Chondrocyte (in vitro differentiated cells): ENCODE measurements around the gene MPV17L2. TPM values are rescaled to one million over a fixed set of nuclear protein-coding genes. Genes with fewer than 3 reads are reported as not detected.

ENCODE experiments used
- DNase-seq: peaks from one replicate; pipeline ENCODE4 v3.0.0; 2021; ENCODE audit warnings: mixed read lengths, low spot score
- H3K27ac Mint-ChIP-seq: one replicate; pipeline ENCODE4 v1.8.0; 2021; ENCODE audit warnings: mild to moderate bottlenecking, moderate library complexity, mixed read lengths; ENCODE audit not compliant: unreplicated experiment
- H3K27me3 Mint-ChIP-seq: 2 replicates; pipeline ENCODE4 v1.8.0; 2021; ENCODE audit warnings: low read depth, mixed read lengths
- H3K36me3 Mint-ChIP-seq: 2 replicates; pipeline ENCODE4 v1.8.0; 2021; ENCODE audit warnings: low read depth, mixed read lengths
- H3K4me1 Mint-ChIP-seq: 2 replicates; pipeline ENCODE4 v1.8.0; 2021; ENCODE audit warnings: low read depth, mild to moderate bottlenecking, mixed read lengths
- H3K4me3 Mint-ChIP-seq: one replicate; pipeline ENCODE4 v1.8.0; 2021; ENCODE audit warnings: mild to moderate bottlenecking, moderate library complexity, mixed read lengths; ENCODE audit not compliant: unreplicated experiment
- H3K9me3 Mint-ChIP-seq: 2 replicates; pipeline ENCODE4 v1.8.0; 2021; ENCODE audit warnings: low read depth, mixed read lengths
- CTCF ChIP-seq: fragments of 200-600 bp; sonication (generic); IDR thresholded peaks from 2 replicates; pipeline ENCODE4 v1.5.0; 2021; ENCODE audit warnings: antibody characterized with exemption, mild to moderate bottlenecking, moderate library complexity
- total RNA-seq: library from RNA; stranded (reverse); gene quantifications from 3 replicates; pipeline ENCODE4 v1.2.1, GENCODE V29; 2021

Gene MPV17L2
- total RNA-seq, 1 donor from 2014 or later: 10.9 TPM

- H3K4me1 Mint-ChIP-seq: peaks cover 22% of the 10 kb centered on the region
- no peak for DNase-seq
- peak; percentile 78 for TF ChIP-seq CTCF
- peak overlapping the region; percentile 42 for H3K4me3 Mint-ChIP-seq
- no peaks in the 10 kb centered on the region for H3K9me3 Mint-ChIP-seq
- H3K36me3 Mint-ChIP-seq: peaks cover 11% of the 10 kb centered on the region
- no peaks in the 10 kb centered on the region for H3K27me3 Mint-ChIP-seq
- no peak overlapping the region for H3K27ac Mint-ChIP-seq
Observed at GRCh38 chr19:18160971-18161635, 31.9 kb upstream of the MPV17L2 start.

- Mint-ChIP-seq H3K36me3 (peaks cover 13% of the 10 kb centered on the region), H3K4me1 (peaks cover 17% of the 10 kb centered on the region), H3K27me3 (no peaks in the 10 kb centered on the region), H3K27ac (no peak overlapping the region), H3K4me3 (no peak overlapping the region), H3K9me3 (no peaks in the 10 kb centered on the region)
- DNase-seq: no peak
- TF ChIP-seq CTCF: no peak
Observed at GRCh38 chr19:18161636-18162002, 31.4 kb upstream of the MPV17L2 start.

GRCh38 chr19:18164072-18164471 lies 28.9 kb upstream of the MPV17L2 start:
- peaks cover 24% of the 10 kb centered on the region for H3K36me3 Mint-ChIP-seq
- H3K27me3 Mint-ChIP-seq: no peaks in the 10 kb centered on the region
- no peak for DNase-seq
- H3K9me3 Mint-ChIP-seq: no peaks in the 10 kb centered on the region
- peaks cover 6% of the 10 kb centered on the region for H3K4me1 Mint-ChIP-seq
- H3K4me3 Mint-ChIP-seq: no peak overlapping the region
- TF ChIP-seq CTCF: no peak
- H3K27ac Mint-ChIP-seq: no peak overlapping the region

GRCh38 chr19:18165794-18166544 lies 27.0 kb upstream of the MPV17L2 start:
- TF ChIP-seq CTCF: no peak
- Mint-ChIP-seq H3K4me1 (no peaks in the 10 kb centered on the region), H3K36me3 (peaks cover 27% of the 10 kb centered on the region), H3K4me3 (no peak overlapping the region), H3K27me3 (no peaks in the 10 kb centered on the region), H3K27ac (no peak overlapping the region), H3K9me3 (no peaks in the 10 kb centered on the region)
- no peak for DNase-seq

- H3K4me1 Mint-ChIP-seq: no peaks in the 10 kb centered on the region
- H3K36me3 Mint-ChIP-seq: peaks cover 30% of the 10 kb centered on the region
- no peaks in the 10 kb centered on the region for H3K9me3 Mint-ChIP-seq
Observed at GRCh38 chr19:18167011-18167410, 26.0 kb upstream of the MPV17L2 start.

More at GRCh38 chr19:18167011-18167410, 26.0 kb upstream of the MPV17L2 start:
- no peak for TF ChIP-seq CTCF
- Mint-ChIP-seq H3K27me3 (no peaks in the 10 kb centered on the region), H3K4me3 (no peak overlapping the region), H3K27ac (no peak overlapping the region)
- DNase-seq: no peak
